Body of pancreas (tissue), 4 donors: ENCODE measurements around the gene IRF3. TPM values are rescaled to one million over a fixed set of nuclear protein-coding genes. Genes with fewer than 3 reads are reported as not detected.

Experiments used
- ATAC-seq: fragments of 150-250 bp; one replicate; pipeline ENCODE4 v1.9.1; 2016
- DNase-seq, 4 donors: peaks; one replicate each; pipeline ENCODE4 v3.0.0-alpha.2; 2019
- H3K27ac ChIP-seq, 4 donors: fragments of 200-600 bp; sonication (generic); 1 replicate in 3 of 4; 2 replicates in 1 of 4; pipeline versions ENCODE4 v1.5.1 to v1.6.1; 2016 to 2019; ENCODE audit warnings: mild to moderate bottlenecking in 1 of 4, mixed read lengths in 1 of 4, moderate library complexity in 1 of 4
- H3K27me3 ChIP-seq, 2 donors: fragments of 200-600 bp; sonication (generic); one replicate each; pipeline ENCODE4 v1.6.0; 2016; ENCODE audit warnings: mild to moderate bottlenecking in 1 of 2
- H3K36me3 ChIP-seq, 2 donors: fragments of 200-600 bp; sonication (generic); replicated peaks in 1 of 2; 2 replicates each; pipeline ENCODE4 v1.5.1; 2016; ENCODE audit warnings: low read depth in 2 of 2; ENCODE audit not compliant: insufficient read depth in 1 of 2
- H3K4me1 ChIP-seq: fragments of 200-600 bp; sonication (generic); one replicate; pipeline ENCODE4 v1.6.0; 2016
- H3K4me3 ChIP-seq, 2 donors: fragments of 200-600 bp; sonication (generic); 1 replicate in 1 of 2; 2 replicates in 1 of 2; pipeline ENCODE4 v1.5.1; 2016 to 2019
- H3K9me3 ChIP-seq, 3 donors: fragments of 200-600 bp; sonication (generic); 1 replicate in 2 of 3; 2 replicates in 1 of 3; pipeline ENCODE4 v1.5.1; 2016
- POLR2A ChIP-seq, 3 donors: fragments of 450-650 bp; IDR thresholded peaks; one replicate each; pipeline ENCODE4 v1.6.1; 2016; ENCODE audit warnings: antibody characterized with exemption in 3 of 3, mild to moderate bottlenecking in 2 of 3
- WGBS, 2 donors: methylation state at CpG; one replicate each; pipeline ENCODE4 v1.1.5; 2017; 5-methylcytosine and 5-hydroxymethylcytosine counted together
- intact Hi-C: fragments of 100-400 bp; cut with DNase I; formaldehyde crosslinking; loops from one replicate; pipeline ENCODE4 v1.15.1; 2023
- total RNA-seq, 2 donors: library from RNA; depleted of rRNA; stranded (reverse); fragments of >200 nt; gene quantifications; one replicate each; pipeline ENCODE4 v1.1.0, GENCODE V29; 2016
- TF ChIP-seq, protein P1 (sequence below), 7 experiments: fragments of 450-650 bp in 4 of 7; fragments of 200-600 bp in 3 of 7; sonication (generic) in 3 of 7; IDR thresholded peaks; one replicate each; pipeline ENCODE4 v1.5.1; 2016 to 2019; ENCODE audit warnings: antibody characterized with exemption in 7 of 7

IRF3 gene
- total RNA-seq, 2 donors from 2014 or later: 46.7 to 134 TPM

DNA sequence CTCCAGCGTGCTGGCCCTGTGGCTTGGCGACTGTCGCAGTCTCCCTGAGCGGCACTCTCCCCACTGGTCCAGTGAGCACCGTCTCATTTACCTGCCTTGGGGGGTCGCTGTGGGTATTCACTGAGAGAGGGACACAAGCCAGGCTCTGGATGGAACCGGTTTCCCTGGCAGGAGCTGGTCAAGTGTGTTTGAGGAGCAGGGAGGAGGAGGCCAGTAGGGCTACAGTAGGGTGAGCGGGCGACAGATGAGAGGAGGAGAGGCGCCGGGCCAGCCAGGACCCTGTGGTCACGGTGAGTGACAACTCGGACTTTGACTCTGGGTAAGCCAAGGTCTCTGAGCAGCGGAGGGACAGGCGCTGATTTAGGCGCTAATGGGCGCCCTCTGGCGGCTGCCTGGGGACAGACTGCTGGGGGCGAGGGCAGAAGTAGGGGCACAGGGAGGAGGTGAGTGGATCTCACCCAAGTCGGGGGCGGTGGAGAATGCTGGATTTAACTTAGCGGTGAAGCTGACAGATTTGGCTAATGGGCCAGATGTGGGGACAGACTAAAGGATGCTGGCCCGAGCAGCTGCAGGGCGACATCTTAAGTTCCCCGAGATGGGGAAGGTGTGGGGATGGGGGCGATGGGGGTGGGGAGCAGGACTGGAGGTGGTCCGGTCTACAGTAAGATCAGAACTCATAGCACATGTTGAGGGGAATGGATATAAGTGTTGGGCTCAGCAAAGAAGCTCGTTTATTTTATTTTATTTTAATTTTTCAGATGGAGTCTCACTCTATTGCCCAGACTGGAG lies 6.7 kb upstream of the IRF3 start:
- no peaks in the 10 kb centered on the region for H3K27me3 ChIP-seq
- no peak overlapping the region for H3K4me3 ChIP-seq
- no peaks in the 10 kb centered on the region for H3K9me3 ChIP-seq
- WGBS, 2 donors: 16 to 24% methylated on average over 21 to 28 of the region's 28 CpGs
- peak; percentile 80 to 85 (median 84) for DNase-seq
- intact Hi-C loops: no loop called here
- H3K27ac ChIP-seq: peak overlapping the region; percentile 56 to 78 (median 71)
- no peak for ATAC-seq
- TF ChIP-seq, protein P1, sequence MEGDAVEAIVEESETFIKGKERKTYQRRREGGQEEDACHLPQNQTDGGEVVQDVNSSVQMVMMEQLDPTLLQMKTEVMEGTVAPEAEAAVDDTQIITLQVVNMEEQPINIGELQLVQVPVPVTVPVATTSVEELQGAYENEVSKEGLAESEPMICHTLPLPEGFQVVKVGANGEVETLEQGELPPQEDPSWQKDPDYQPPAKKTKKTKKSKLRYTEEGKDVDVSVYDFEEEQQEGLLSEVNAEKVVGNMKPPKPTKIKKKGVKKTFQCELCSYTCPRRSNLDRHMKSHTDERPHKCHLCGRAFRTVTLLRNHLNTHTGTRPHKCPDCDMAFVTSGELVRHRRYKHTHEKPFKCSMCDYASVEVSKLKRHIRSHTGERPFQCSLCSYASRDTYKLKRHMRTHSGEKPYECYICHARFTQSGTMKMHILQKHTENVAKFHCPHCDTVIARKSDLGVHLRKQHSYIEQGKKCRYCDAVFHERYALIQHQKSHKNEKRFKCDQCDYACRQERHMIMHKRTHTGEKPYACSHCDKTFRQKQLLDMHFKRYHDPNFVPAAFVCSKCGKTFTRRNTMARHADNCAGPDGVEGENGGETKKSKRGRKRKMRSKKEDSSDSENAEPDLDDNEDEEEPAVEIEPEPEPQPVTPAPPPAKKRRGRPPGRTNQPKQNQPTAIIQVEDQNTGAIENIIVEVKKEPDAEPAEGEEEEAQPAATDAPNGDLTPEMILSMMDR (IDR thresholded peaks at IDR 0.05): peak; percentile 84 to 95 (median 89)
- peak in 1 of 3 donors; percentile 12 for TF ChIP-seq POLR2A (IDR thresholded peaks at IDR 0.05)
- H3K4me1 ChIP-seq: peaks cover 20% of the 10 kb centered on the region
- no peaks in the 10 kb centered on the region for H3K36me3 ChIP-seq

- peaks cover 21% of the 10 kb centered on the region for H3K4me1 ChIP-seq
- H3K36me3 ChIP-seq: no peaks in the 10 kb centered on the region
- intact Hi-C loops: no loop called here
- ATAC-seq (no peak), DNase-seq (no peak)
- no peak overlapping the region for H3K27ac ChIP-seq
- no peak overlapping the region for H3K4me3 ChIP-seq
- H3K9me3 ChIP-seq: no peaks in the 10 kb centered on the region
- 69 to 87% methylated on average over 3 of the region's 3 CpGs for WGBS, 2 donors
- TF ChIP-seq, protein P1 (IDR thresholded peaks at IDR 0.05): no peak
- TF ChIP-seq POLR2A (IDR thresholded peaks at IDR 0.05): no peak
- no peaks in the 10 kb centered on the region for H3K27me3 ChIP-seq
Observed at GRCh38 chr19:49669516-49669915, 3.9 kb upstream of the IRF3 start.

- no peak for DNase-seq
- ATAC-seq: no peak
- Histone ChIP-seq H3K36me3 (no peaks in the 10 kb centered on the region), H3K9me3 (no peaks in the 10 kb centered on the region), H3K27me3 (no peaks in the 10 kb centered on the region), H3K4me3 (no peak overlapping the region), H3K27ac (no peak overlapping the region), H3K4me1 (peaks cover 32% of the 10 kb centered on the region)
- no peak for TF ChIP-seq POLR2A (IDR thresholded peaks at IDR 0.05)
- TF ChIP-seq, protein P1 (IDR thresholded peaks at IDR 0.05): no peak
- 88% methylated on average over 2 of the region's 2 CpGs for WGBS, 2 donors
- intact Hi-C loops: no loop called here
Observed at GRCh38 chr19:49667473-49667872, 1.8 kb upstream of the IRF3 start.

DNA sequence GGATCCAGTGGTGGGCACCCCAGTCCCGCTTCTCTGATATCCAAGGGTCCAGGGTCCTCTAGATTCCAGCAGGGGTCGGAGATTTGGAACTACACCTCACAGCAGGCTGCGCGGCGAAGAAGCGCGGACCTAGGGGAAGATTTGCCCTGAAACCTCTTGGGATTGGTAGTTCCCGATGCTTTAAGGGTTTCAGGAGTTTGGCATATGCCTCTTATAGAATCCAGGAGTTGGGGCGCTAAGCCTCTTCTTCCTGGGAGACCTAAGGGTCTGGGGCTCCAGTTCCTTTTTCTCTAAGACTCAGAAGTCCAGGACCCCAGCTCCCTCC lies 425 bp upstream of the IRF3 start:
- H3K4me1 ChIP-seq: peaks cover 23% of the 10 kb centered on the region
- peak overlapping the region; percentile 9 to 72 for H3K4me3 ChIP-seq
- DNase-seq (no peak), ATAC-seq (peak; percentile 4)
- WGBS, 2 donors: 0 to 5% methylated on average over 3 to 9 of the region's 9 CpGs
- TF ChIP-seq, protein P1 (IDR thresholded peaks at IDR 0.05): no peak
- TF ChIP-seq POLR2A (IDR thresholded peaks at IDR 0.05): no peak
- intact Hi-C loops: no loop called here
- H3K9me3 ChIP-seq: no peaks in the 10 kb centered on the region
- no peaks in the 10 kb centered on the region for H3K27me3 ChIP-seq
- H3K36me3 ChIP-seq: peaks cover 4 to 7% of the 10 kb centered on the region in 2 donors
- H3K27ac ChIP-seq: peak overlapping the region; percentile 12 to 94 (median 86)

- WGBS, 2 donors: 0% methylated on average over 7 of the region's 7 CpGs
- Histone ChIP-seq H3K27me3 (no peaks in the 10 kb centered on the region), H3K4me3 (peak overlapping the region; percentile 9 to 72), H3K9me3 (no peaks in the 10 kb centered on the region), H3K36me3 (peaks cover 5 to 7% of the 10 kb centered on the region in 2 donors), H3K4me1 (peaks cover 23% of the 10 kb centered on the region), H3K27ac (peak overlapping the region; percentile 78 to 94 (median 92))
- intact Hi-C loops: no loop called here
- ATAC-seq: no peak
- TF ChIP-seq, protein P1 (IDR thresholded peaks at IDR 0.05): no peak
- TF ChIP-seq POLR2A (IDR thresholded peaks at IDR 0.05): no peak
- DNase-seq: no peak
Observed at GRCh38 chr19:49665036-49665350, 664 bp downstream of the IRF3 start.
